ENCODE measurements around the gene RXFP3.
A peak's percentile ranks its signal among the peaks of the same experiment; 100 is the strongest.

Gene RXFP3

GRCh38 chr5:33891446-33891787 is 44.8 kb upstream of the RXFP3 start:
- peak overlapping the region in 1 of 2 experiments; percentile 93 for H3K4ac ChIP-seq (ENCODE audit: low read depth in 1 of 2, low read length in 2 of 2)
- H3K9ac ChIP-seq (ENCODE audit: low read length), result peak overlapping the region; percentile 92
- H2BK15ac ChIP-seq (ENCODE audit: low read depth, poor library complexity, severe bottlenecking), result no peak overlapping the region
- H3K36me3 ChIP-seq (ENCODE audit: control insufficient read depth in 1 of 2, insufficient read depth in 2 of 2, low read depth in 1 of 2, low read length in 2 of 2), result no peaks in the 10 kb centered on the region
- no peak overlapping the region for H2AFZ ChIP-seq (ENCODE audit: low read depth, low read length)
- H3K27ac ChIP-seq (ENCODE audit: low read length, poor library complexity, severe bottlenecking), result peak overlapping the region; percentile 85
- H3K18ac ChIP-seq (ENCODE audit: low read depth in 1 of 2, low read length in 2 of 2), result peak overlapping the region; percentile 91
- peak overlapping the region; percentile 63 to 81 for H3K4me3 ChIP-seq (ENCODE audit: insufficient read depth in 1 of 2, low read depth in 1 of 2, low read length in 2 of 2)
- H4K91ac ChIP-seq (ENCODE audit: low read length), result no peak overlapping the region
- H3K4me1 ChIP-seq (ENCODE audit: control insufficient read depth, insufficient read depth, low read depth, low read length), result peaks cover 8% of the 10 kb centered on the region
- no peak overlapping the region for H2BK5ac ChIP-seq (ENCODE audit: low read depth, low read length, poor library complexity, severe bottlenecking)
- no peaks in the 10 kb centered on the region for H3K9me3 ChIP-seq (ENCODE audit: control insufficient read depth, low read length)
- H3K27me3 ChIP-seq (ENCODE audit: control insufficient read depth in 1 of 2, insufficient read depth in 1 of 2, low read length in 2 of 2), result no peaks in the 10 kb centered on the region
- H3K79me1 ChIP-seq (replicated peaks; ENCODE audit: low read length, poor library complexity, severe bottlenecking), result peaks cover 2% of the 10 kb centered on the region
- no peak for DNase-seq
- no peak overlapping the region for H2BK12ac ChIP-seq (ENCODE audit: low read length in 2 of 2)
- H4K8ac ChIP-seq (ENCODE audit: low read length), result peak overlapping the region; percentile 29
- peak overlapping the region; percentile 88 for H3K4me2 ChIP-seq (ENCODE audit: low read length, poor library complexity, severe bottlenecking)
- H2BK120ac ChIP-seq (ENCODE audit: low read depth, low read length), result peak overlapping the region; percentile 64
- WGBS, result 0% methylated on average over 5 of the region's 6 CpGs
- H3K14ac ChIP-seq (ENCODE audit: low read length in 2 of 2), result no peak overlapping the region
- peak overlapping the region; percentile 8 for H2AK5ac ChIP-seq (ENCODE audit: low read length, severe bottlenecking)
- H3K23ac ChIP-seq (ENCODE audit: low read length in 2 of 2), result no peak overlapping the region

GRCh38 chr5:33891788-33892619 is 44.2 kb upstream of the RXFP3 start, which contains the start of gene ADAMTS12:
Gene ADAMTS12 (minus strand): TSS chr5:33891990. CDS start chr5:33891856, 134 bp downstream.
- Histone ChIP-seq H3K36me3 (ENCODE audit: control insufficient read depth in 1 of 2, insufficient read depth in 2 of 2, low read depth in 1 of 2, low read length in 2 of 2) (no peaks in the 10 kb centered on the region), H3K14ac (ENCODE audit: low read length in 2 of 2) (no peak within 1 kb of the TSS), H2BK120ac (ENCODE audit: low read depth, low read length) (peak within 1 kb of the TSS; percentile 64), H2AK5ac (ENCODE audit: low read length, severe bottlenecking) (peak within 1 kb of the TSS; percentile 83), H3K4me2 (ENCODE audit: low read length, poor library complexity, severe bottlenecking) (peak within 1 kb of the TSS; percentile 88), H3K27me3 (ENCODE audit: control insufficient read depth in 1 of 2, insufficient read depth in 1 of 2, low read length in 2 of 2) (no peaks in the 10 kb centered on the region), H3K9ac (ENCODE audit: low read length) (peak within 1 kb of the TSS; percentile 92), H2BK15ac (ENCODE audit: low read depth, poor library complexity, severe bottlenecking) (peak within 1 kb of the TSS; percentile 96), H2BK12ac (ENCODE audit: low read length in 2 of 2) (peak within 1 kb of the TSS; percentile 41 to 87), H3K4ac (ENCODE audit: low read depth in 1 of 2, low read length in 2 of 2) (peak within 1 kb of the TSS in 1 of 2 experiments; percentile 93), H4K91ac (ENCODE audit: low read length) (peak within 1 kb of the TSS; percentile 83), H2AFZ (ENCODE audit: low read depth, low read length) (peak within 1 kb of the TSS; percentile 78), H3K18ac (ENCODE audit: low read depth in 1 of 2, low read length in 2 of 2) (peak within 1 kb of the TSS; percentile 91), H3K9me3 (ENCODE audit: control insufficient read depth, low read length) (no peaks in the 10 kb centered on the region), H3K4me1 (ENCODE audit: control insufficient read depth, insufficient read depth, low read depth, low read length) (peaks cover 8% of the 10 kb centered on the region), H4K8ac (ENCODE audit: low read length) (peak within 1 kb of the TSS; percentile 79), H3K23ac (ENCODE audit: low read length in 2 of 2) (peak within 1 kb of the TSS in 1 of 2 experiments; percentile 0), H3K27ac (ENCODE audit: low read length, poor library complexity, severe bottlenecking) (peak within 1 kb of the TSS; percentile 98), H3K79me1 (replicated peaks; ENCODE audit: low read length, poor library complexity, severe bottlenecking) (peaks cover 2% of the 10 kb centered on the region), H3K4me3 (ENCODE audit: insufficient read depth in 1 of 2, low read depth in 1 of 2, low read length in 2 of 2) (peak within 1 kb of the TSS; percentile 63 to 81), H2BK5ac (ENCODE audit: low read depth, low read length, poor library complexity, severe bottlenecking) (peak within 1 kb of the TSS; percentile 96)
- 1% methylated on average over 35 of the region's 45 CpGs for WGBS
- peak; percentile 74 for DNase-seq

- H3K9me3 ChIP-seq (ENCODE audit: control insufficient read depth, low read length), result no peaks in the 10 kb centered on the region
- H3K9ac ChIP-seq (ENCODE audit: low read length), result peak overlapping the region; percentile 69
- peak overlapping the region in 1 of 2 experiments; percentile 73 for H3K4ac ChIP-seq (ENCODE audit: low read depth in 1 of 2, low read length in 2 of 2)
- H3K27me3 ChIP-seq (ENCODE audit: control insufficient read depth in 1 of 2, insufficient read depth in 1 of 2, low read length in 2 of 2), result no peaks in the 10 kb centered on the region
- H4K8ac ChIP-seq (ENCODE audit: low read length), result peak overlapping the region; percentile 38
- peak overlapping the region in 1 of 2 experiments; percentile 71 for H3K4me3 ChIP-seq (ENCODE audit: insufficient read depth in 1 of 2, low read depth in 1 of 2, low read length in 2 of 2)
- no peak overlapping the region for H2BK120ac ChIP-seq (ENCODE audit: low read depth, low read length)
- peak overlapping the region; percentile 98 for H3K27ac ChIP-seq (ENCODE audit: low read length, poor library complexity, severe bottlenecking)
- no peak overlapping the region for H3K23ac ChIP-seq (ENCODE audit: low read length in 2 of 2)
- H2BK5ac ChIP-seq (ENCODE audit: low read depth, low read length, poor library complexity, severe bottlenecking), result peak overlapping the region; percentile 96
- peak; percentile 76 for DNase-seq
- WGBS, result 33% methylated on average over 5 of the region's 5 CpGs
- H2BK15ac ChIP-seq (ENCODE audit: low read depth, poor library complexity, severe bottlenecking), result peak overlapping the region; percentile 96
- peaks cover 2% of the 10 kb centered on the region for H3K79me1 ChIP-seq (replicated peaks; ENCODE audit: low read length, poor library complexity, severe bottlenecking)
- H2BK12ac ChIP-seq (ENCODE audit: low read length in 2 of 2), result peak overlapping the region; percentile 24 to 41
- H4K91ac ChIP-seq (ENCODE audit: low read length), result peak overlapping the region; percentile 35
- H3K4me1 ChIP-seq (ENCODE audit: control insufficient read depth, insufficient read depth, low read depth, low read length), result peaks cover 8% of the 10 kb centered on the region
- peak overlapping the region in 1 of 2 experiments; percentile 81 for H3K18ac ChIP-seq (ENCODE audit: low read depth in 1 of 2, low read length in 2 of 2)
- peak overlapping the region; percentile 83 for H2AK5ac ChIP-seq (ENCODE audit: low read length, severe bottlenecking)
- H3K4me2 ChIP-seq (ENCODE audit: low read length, poor library complexity, severe bottlenecking), result peak overlapping the region; percentile 88
- H3K14ac ChIP-seq (ENCODE audit: low read length in 2 of 2), result no peak overlapping the region
- H3K36me3 ChIP-seq (ENCODE audit: control insufficient read depth in 1 of 2, insufficient read depth in 2 of 2, low read depth in 1 of 2, low read length in 2 of 2), result no peaks in the 10 kb centered on the region
- H2AFZ ChIP-seq (ENCODE audit: low read depth, low read length), result no peak overlapping the region
Observed at GRCh38 chr5:33892620-33893137, 43.5 kb upstream of the RXFP3 start.

GRCh38 chr5:33894566-33894965 is 41.6 kb upstream of the RXFP3 start:
- Histone ChIP-seq H3K14ac (ENCODE audit: low read length in 2 of 2) (no peak overlapping the region), H3K9ac (ENCODE audit: low read length) (no peak overlapping the region), H3K79me1 (replicated peaks; ENCODE audit: low read length, poor library complexity, severe bottlenecking) (peaks cover 2% of the 10 kb centered on the region), H2AK5ac (ENCODE audit: low read length, severe bottlenecking) (no peak overlapping the region), H3K9me3 (ENCODE audit: control insufficient read depth, low read length) (no peaks in the 10 kb centered on the region), H3K4me2 (ENCODE audit: low read length, poor library complexity, severe bottlenecking) (no peak overlapping the region), H3K4me1 (ENCODE audit: control insufficient read depth, insufficient read depth, low read depth, low read length) (peaks cover 7% of the 10 kb centered on the region), H3K27me3 (ENCODE audit: control insufficient read depth in 1 of 2, insufficient read depth in 1 of 2, low read length in 2 of 2) (no peaks in the 10 kb centered on the region), H4K91ac (ENCODE audit: low read length) (no peak overlapping the region), H2BK5ac (ENCODE audit: low read depth, low read length, poor library complexity, severe bottlenecking) (no peak overlapping the region), H3K23ac (ENCODE audit: low read length in 2 of 2) (no peak overlapping the region), H3K36me3 (ENCODE audit: control insufficient read depth in 1 of 2, insufficient read depth in 2 of 2, low read depth in 1 of 2, low read length in 2 of 2) (no peaks in the 10 kb centered on the region), H2BK12ac (ENCODE audit: low read length in 2 of 2) (no peak overlapping the region), H2AFZ (ENCODE audit: low read depth, low read length) (no peak overlapping the region), H3K4ac (ENCODE audit: low read depth in 1 of 2, low read length in 2 of 2) (no peak overlapping the region), H3K4me3 (ENCODE audit: insufficient read depth in 1 of 2, low read depth in 1 of 2, low read length in 2 of 2) (no peak overlapping the region), H3K18ac (ENCODE audit: low read depth in 1 of 2, low read length in 2 of 2) (no peak overlapping the region), H4K8ac (ENCODE audit: low read length) (no peak overlapping the region), H2BK120ac (ENCODE audit: low read depth, low read length) (no peak overlapping the region), H3K27ac (ENCODE audit: low read length, poor library complexity, severe bottlenecking) (peak overlapping the region; percentile 50), H2BK15ac (ENCODE audit: low read depth, poor library complexity, severe bottlenecking) (no peak overlapping the region)
- peak; percentile 52 for DNase-seq
- WGBS, result 98% methylated on average over 1 of the region's 1 CpG
